LNCaP clone FGC (cell line): ENCODE results near the gene PCDHGA6.
"Not testable (repeated sequence)": the region's sequence is repeated elsewhere in the genome, so short reads cannot be mapped to it uniquely, and the experiment has no call there.

ENCODE experiments used
- DNase-seq: peaks from one replicate; pipeline ENCODE4 v3.0.0-alpha.2; 2011; ENCODE audit warnings: low read depth
- H3K4me3 ChIP-seq: 2 replicates; pipeline ENCODE4 v1.5.1; 2011; ENCODE audit warnings: mild to moderate bottlenecking, low read depth, low read length, control low read depth
- TF ChIP-seq, protein P1 (sequence below): IDR thresholded peaks from 2 replicates; pipeline ENCODE4 v1.5.1; 2012; ENCODE audit warnings: mild to moderate bottlenecking; ENCODE audit not compliant: control insufficient read depth, insufficient read depth; ENCODE audit errors: extremely low read depth

PCDHGA6 gene

DNA sequence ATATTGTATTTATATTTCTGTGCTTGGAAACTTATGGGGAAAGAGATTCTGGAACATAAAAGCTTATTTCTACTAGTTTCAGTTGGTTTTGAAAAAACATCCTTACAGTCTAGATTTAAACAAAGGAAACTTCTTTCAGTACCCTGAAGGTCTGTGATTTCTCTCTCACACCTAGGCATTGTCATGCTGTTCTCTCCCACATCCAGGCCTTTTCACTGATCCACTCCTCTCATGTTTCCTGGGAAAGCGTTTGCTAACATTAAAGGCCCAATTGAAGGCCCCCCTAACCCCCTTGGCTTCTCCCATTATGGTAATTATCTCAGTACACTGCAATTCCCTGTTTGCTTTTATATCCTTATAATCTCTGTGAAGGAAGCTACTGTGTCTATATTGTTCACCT, 30.9 kb upstream of the PCDHGA6 start:
- H3K4me3 ChIP-seq: no peak overlapping the region
- TF ChIP-seq, protein P1, sequence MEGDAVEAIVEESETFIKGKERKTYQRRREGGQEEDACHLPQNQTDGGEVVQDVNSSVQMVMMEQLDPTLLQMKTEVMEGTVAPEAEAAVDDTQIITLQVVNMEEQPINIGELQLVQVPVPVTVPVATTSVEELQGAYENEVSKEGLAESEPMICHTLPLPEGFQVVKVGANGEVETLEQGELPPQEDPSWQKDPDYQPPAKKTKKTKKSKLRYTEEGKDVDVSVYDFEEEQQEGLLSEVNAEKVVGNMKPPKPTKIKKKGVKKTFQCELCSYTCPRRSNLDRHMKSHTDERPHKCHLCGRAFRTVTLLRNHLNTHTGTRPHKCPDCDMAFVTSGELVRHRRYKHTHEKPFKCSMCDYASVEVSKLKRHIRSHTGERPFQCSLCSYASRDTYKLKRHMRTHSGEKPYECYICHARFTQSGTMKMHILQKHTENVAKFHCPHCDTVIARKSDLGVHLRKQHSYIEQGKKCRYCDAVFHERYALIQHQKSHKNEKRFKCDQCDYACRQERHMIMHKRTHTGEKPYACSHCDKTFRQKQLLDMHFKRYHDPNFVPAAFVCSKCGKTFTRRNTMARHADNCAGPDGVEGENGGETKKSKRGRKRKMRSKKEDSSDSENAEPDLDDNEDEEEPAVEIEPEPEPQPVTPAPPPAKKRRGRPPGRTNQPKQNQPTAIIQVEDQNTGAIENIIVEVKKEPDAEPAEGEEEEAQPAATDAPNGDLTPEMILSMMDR: no peak
- no peak for DNase-seq

DNA sequence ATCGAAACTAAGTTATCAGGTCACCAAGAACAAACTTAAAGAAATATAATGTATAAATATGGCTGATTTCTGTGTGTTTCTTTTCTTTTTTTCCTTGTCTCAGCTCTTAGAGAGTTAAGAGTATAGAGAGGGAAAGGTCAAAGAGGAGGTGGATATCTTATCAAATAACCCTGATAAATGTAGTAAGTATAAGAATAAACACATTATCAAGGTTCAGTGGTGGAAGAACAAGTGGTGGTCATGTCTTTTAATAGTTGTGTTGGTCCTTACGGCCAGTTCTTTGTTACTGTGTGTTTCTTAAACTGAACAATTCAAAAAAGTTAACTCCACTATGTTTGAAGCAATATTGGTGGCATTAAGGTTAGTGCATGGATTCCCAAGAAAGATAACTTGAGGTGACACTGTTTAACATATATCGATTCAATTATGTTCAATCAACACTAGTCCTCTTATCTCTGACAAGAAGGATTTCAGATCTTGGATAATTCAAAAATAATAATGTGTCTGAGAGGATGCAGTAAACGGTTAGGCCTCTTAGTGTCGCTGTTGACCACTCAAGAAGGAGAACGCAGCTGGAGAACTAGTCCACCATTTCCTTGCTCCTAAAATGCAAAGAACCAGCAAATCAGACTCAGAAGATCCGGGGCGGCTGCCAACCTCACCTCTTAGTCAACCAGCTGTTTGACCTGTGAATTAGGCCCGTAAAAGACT, 30.3 kb upstream of the PCDHGA6 start, which contains the start of gene PCDHGA3:
TSS of gene PCDHGA3 (plus strand) at position 588 of the 711 bp plus-strand sequence. CDS start 205 bp downstream, outside the sequence.
- peak; percentile 39 for DNase-seq
- TF ChIP-seq, protein P1: peak; percentile 59
- peak within 1 kb of the TSS; percentile 53 for H3K4me3 ChIP-seq

DNA sequence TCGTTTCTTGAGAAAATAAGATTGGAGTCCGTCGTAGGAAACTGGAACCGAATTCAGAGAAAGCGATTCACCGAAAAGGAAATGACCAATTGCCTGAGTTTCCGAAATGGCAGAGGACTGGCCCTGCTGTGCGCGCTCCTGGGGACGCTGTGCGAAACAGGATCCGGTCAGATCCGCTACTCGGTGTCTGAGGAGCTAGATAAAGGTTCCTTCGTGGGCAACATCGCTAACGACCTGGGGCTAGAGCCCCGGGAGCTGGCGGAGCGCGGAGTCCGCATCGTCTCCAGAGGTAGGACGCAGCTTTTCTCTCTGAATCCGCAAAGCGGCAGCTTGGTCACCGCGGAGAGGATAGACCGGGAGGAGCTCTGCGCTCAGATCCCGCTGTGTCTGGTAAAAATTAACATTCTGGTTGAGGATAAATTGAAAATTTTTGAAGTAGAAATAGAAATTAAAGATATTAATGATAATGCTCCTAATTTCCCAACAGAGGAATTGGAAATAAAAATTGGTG, 29.7 kb upstream of the PCDHGA6 start:
- peak overlapping the region; percentile 53 for H3K4me3 ChIP-seq
- no peak for DNase-seq
- TF ChIP-seq, protein P1: no peak

DNA sequence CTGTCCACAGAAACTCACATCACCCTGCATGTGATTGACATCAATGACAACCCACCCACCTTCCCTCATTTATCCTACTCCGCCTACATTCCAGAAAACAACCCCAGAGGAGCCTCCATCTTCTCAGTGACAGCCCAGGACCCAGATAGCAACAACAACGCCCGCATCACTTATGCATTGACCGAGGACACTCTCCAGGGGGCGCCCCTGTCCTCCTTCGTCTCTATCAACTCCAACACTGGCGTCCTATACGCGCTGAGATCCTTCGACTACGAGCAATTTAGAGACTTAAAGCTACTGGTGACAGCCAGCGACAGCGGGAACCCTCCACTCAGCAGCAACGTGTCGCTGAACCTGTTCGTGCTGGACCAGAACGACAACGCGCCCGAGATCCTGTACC, 28.4 kb upstream of the PCDHGA6 start:
- TF ChIP-seq, protein P1: no peak
- no peak for DNase-seq
- no peak overlapping the region for H3K4me3 ChIP-seq

DNA sequence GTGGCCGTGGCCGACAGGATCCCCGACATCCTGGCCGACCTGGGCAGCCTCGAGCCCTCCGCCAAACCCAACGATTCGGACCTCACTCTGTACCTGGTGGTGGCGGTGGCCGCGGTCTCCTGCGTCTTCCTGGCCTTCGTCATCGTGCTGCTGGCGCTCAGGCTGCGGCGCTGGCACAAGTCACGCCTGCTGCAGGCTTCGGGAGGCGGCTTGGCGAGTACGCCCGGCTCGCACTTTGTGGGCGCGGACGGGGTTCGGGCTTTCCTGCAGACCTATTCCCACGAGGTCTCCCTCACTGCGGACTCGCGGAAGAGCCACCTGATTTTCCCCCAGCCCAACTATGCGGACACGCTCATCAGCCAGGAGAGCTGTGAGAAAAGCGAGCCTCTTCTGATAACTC, 27.7 kb upstream of the PCDHGA6 start:
- not testable (repeated sequence) for DNase-seq, H3K4me3 ChIP-seq

DNA sequence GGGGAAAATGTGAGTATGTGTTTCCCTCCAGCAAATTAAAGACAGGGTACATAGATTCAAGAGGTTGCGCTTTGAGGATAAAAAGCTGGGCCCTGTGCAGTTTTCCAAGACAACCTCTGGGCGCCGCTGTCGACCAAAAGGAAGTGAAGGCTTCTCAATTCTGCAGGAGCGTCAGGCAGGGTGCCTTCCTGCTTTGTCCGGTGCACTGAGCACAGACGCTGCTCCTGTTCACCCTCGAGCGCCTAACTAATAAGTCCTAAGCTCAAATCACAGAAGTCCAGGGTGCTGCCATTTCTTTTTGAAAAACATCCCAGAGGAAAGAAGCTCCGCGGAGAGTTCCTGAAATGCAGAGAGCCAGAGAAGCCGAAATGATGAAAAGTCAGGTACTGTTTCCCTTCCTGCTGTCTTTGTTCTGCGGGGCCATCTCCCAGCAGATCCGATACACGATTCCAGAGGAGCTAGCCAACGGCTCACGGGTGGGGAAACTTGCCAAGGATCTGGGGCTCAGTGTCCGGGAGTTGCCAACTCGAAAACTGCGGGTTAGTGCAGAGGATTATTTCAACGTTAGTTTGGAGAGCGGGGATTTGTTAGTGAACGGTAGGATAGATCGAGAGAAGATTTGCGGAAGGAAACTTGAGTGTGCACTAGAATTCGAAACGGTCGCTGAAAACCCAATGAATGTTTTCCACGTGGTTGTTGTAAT, 23.6 kb upstream of the PCDHGA6 start, which contains the start of gene PCDHGB1:
TSS of gene PCDHGB1 (plus strand) at position 183 of the 703 bp plus-strand sequence. CDS start at position 345, 162 bp downstream.
- peak within 1 kb of the TSS; percentile 66 for H3K4me3 ChIP-seq
- DNase-seq: peak; percentile 73
- TF ChIP-seq, protein P1: peak; percentile 78

DNA sequence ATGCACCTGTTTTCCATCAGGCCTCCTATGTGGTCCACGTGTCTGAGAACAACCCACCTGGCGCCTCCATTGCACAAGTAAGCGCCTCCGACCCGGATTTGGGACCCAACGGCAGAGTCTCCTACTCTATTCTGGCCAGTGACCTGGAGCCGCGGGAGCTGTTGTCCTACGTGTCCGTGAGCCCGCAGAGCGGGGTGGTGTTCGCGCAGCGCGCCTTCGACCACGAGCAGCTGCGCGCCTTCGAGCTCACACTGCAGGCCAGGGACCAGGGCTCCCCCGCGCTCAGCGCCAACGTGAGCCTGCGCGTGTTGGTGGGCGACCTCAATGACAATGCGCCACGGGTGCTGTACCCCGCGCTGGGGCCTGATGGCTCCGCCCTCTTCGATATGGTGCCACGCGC, 22.1 kb upstream of the PCDHGA6 start:
- no peak overlapping the region for H3K4me3 ChIP-seq
- TF ChIP-seq, protein P1: no peak
- DNase-seq: no peak
